HG03135 (cell line): ENCODE measurements around the gene ETHE1.
"Not testable (repeated sequence)": the region's sequence is repeated elsewhere in the genome, so short reads cannot be mapped to it uniquely, and the experiment has no call there.

Experiments used
- ATAC-seq: cut with Tn5 transposase; IDR thresholded peaks from one replicate; pipeline ENCODE4 v1.9.1; 2021; ENCODE audit warnings: mild to moderate bottlenecking, moderate library complexity; ENCODE audit not compliant: unreplicated experiment

The ETHE1 gene

DNA sequence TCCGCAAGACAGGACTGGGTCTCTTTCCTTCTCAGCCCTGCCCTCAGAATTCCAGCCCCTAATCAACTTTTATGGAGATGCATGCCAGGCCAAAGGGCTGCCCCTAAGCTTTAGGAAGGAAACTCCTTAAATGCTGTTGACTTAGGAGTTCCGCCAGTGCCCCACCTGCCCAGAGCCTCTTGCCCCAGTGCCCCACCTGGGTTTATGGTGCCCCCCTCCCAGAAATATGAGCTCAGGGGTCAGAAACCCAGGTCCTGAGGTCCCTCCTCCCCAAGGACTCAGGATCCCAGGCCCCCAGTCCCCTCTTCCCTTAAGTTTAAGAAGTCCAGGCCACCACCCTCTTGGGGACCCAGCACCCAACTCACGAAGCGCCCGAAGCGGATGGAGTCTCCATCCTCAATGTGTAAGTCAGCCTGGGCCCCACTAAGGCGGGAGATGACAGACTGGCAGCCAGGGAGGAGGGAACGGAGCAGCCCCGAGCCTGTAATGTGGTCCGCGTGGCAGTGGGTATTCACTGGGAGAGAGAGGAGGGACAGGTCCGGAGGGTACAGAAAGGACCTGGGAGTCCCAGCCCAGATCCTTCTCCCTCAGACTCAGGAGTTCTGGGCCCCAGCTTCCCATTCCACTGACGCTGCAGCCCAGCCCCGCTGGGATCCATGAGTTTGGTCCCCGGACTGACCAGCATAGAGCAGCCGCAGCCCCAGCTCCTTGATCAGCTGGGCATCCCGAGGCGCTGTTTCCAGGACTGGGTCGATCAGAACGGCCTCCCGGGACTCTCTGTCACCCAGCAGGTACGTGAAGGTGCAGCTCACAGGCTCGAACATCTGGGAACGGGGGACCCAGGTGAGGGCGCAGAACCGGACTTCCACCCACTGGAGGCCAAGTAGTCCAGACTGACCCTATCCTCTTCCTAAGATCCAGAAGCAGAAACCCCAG is 897 bp downstream of the ETHE1 start:
- ATAC-seq = no peak

DNA sequence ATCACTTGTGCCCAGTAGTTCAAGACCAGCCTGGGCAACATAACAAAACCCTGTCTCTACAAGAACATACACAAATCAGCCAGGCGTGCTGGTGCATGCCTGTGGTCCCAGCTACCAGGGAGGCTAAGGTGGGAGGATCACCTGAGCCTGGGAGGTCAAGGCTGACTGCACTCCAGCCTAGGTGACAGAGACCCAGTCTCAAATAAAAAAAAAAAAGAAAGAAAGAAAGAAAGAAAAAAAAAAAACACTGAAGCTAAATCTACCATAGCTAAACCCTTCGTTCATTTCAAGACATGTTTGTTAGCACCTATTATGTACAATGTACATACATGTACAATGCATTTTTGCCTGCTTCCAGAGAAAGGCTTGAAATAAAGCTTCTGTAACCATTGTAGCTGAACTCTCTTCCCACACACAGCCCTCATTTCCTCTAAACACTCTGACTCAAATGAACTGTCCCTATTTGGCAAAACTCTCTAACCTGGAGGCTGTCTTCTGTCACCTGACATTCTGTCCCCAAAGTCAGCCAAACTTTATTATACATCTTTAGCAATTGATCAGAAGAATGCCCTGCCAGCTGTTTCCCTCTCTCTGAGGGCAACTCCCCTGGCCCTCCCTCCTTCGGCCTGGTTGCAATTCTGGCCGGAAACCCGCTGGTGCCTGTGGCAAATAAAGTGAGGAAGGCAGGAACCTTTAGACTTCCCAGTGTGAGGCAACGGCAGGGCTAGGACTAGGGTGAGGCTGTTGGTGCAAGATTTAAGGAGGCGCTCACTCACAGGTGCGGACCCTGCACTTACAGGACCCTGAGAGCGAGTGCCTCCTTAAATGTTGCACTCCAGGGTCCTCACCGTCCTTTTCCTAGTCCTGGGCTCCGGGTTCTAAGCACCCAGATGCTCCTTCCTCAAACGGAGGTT is 1.8 kb downstream of the ETHE1 start:
- ATAC-seq = no peak

DNA sequence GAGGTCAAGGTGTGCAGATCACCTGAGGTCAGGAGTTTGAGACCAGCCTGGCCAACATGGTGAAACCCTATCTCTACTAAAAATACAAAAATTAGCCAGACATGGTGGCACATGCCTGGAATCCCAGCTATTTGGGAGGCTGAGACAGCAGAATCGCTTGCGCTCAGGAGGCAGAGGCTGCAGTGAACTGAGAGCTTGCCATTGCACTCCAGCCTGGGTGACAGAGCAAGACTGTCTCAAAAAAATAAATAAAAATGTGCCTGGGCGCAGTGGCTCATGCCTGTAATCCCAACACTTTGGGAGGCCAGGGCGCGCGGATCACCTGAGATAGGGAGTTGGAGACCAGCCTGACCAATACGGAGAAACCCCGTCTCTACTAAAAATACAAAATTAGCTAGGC is 3.3 kb downstream of the ETHE1 start:
- not testable (repeated sequence) for ATAC-seq

DNA sequence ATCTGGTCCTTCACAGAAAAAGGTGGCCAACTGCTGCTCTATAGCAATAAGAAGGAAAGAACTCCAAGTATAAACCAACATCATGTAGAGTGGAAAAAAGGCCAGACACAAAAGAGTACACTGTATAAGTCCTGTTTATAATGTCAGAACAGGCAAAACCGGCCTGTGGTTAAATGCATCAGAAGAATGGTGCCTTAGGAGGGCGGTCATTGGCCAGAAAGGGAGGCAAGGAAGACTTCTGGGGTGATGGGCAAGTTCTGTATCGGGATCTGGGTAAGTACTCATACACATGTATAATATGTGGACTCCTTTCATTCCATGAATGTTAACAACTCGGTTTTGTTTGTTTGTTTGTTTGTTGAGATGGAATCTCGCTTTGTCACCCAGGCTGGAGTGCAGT is 4.1 kb downstream of the ETHE1 start:
- no peak for ATAC-seq

DNA sequence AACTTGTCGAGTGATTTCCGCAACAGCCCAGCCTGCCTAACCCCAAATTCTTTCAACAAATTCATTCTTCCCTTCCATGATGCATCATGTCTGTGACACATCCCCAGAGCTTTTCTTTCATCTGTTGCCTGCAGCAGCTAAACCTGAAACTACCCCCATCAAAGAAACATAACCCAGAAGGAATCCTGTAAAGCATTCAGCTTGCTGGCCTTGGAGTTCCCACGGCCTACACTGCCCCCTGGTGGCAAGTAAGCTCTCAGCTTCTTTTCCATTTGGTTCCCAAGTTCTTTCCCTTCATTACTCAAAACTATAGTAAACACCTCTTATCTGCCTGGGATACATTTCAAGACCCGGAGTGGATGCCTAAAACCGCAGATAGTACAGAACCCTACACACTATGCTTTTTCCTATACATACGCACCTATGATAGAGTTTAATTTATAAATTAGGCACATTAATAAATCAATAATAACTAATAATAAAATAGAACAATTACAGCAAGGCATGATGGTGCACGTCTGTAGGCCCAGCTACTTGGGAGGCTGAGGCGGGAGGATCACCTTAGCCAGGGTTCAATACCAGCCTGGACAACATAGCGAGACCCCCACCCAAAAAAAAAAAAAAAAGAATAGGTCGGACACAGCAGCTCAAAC is 7.4 kb downstream of the ETHE1 start:
- ATAC-seq = no peak

DNA sequence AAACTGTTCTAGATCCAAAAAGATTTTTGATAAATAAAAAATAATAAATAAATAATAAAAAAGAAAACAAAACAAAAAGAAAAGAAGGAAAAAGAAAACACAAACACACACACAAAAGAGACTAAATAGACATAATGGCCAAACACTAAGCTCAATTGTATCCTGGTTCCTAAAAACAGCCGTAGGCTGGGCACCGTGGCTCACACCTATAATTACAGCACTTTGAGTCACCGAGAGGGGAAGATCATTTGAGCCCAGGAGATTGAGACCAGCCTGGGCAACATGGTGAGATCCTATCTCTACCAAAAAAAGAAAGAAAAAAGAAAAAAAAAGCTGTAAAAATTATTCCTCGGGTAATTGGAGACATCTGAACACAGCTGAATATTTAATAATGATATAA is 8.9 kb downstream of the ETHE1 start:
- no peak for ATAC-seq

DNA sequence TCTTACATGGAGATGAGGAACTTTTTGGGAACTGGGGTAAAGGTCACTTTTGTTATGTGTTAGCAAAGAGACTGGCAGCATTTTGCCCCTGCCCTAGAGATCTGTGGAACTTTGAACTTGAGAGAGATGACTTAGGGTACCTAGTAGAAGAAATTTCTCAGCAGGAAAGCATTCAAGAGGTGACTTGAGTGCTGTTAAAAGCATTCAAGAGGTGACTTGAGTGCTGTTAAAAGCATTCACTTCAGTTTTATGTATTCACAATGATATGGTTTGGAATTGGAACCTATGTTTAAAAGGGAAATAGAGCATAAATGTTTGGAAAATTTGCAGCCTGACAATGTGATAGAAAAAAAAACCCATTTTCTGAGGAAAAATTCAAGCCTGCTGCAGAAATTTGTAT is 14.6 kb downstream of the ETHE1 start:
- ATAC-seq = not testable (repeated sequence)

DNA sequence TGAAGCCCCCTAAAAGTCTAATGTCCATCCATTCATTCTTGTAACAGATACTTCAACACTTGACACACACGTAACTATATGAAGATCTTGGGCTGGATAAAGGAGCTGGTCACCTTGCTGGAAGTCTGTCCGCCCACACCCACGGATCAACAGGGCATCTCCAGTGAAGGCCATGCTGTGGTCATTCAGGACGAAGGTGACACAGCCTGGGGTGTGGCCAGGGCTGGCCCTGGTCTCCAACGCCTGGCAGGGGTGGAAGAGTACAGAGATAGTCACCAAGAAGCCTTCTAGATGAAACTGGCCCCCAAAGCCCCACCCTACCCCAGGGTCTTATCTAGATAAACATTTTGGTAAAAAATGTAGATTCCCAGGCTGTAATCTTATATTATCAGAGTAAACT is 15.7 kb downstream of the ETHE1 start:
- no peak for ATAC-seq

DNA sequence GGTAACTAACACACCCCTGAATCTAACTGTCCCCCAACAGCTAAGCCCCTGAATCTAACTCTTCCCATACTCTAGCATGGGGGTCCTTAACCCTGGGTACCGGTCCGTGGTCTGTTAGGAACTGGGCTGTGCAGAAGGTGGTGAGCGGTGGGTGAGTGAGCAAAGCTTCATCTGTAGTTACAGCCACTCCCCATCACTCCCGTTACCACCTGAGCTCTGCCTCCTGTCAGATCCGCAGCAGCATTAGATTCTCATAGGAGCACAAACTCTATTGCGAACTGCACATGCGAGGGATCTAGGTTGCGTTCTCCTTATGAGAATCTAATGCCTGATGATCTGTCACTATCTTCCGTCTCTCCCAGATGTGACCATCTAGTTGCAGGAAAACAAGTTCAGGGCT is 16.3 kb downstream of the ETHE1 start:
- no peak for ATAC-seq

DNA sequence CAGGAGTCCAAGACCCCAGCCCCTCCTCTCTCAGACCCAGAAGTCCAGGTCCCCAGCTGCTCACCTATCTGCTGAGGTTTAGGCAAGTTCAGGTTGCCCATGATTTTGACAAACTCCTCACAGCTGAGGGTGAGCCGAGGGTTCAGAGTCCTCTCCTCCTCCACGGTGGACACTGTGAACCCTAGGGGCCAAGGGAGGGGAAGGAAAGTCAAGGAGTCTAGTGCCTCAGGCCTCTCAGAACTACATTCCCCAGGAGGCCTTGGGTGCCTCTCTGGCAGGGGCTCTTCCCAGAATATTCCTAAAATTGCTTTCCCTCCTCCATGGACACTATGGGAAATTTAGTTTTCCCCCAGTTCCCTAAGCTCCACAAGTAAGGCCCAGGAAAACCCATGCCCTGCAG is 19.1 kb downstream of the ETHE1 start:
- no peak for ATAC-seq

DNA sequence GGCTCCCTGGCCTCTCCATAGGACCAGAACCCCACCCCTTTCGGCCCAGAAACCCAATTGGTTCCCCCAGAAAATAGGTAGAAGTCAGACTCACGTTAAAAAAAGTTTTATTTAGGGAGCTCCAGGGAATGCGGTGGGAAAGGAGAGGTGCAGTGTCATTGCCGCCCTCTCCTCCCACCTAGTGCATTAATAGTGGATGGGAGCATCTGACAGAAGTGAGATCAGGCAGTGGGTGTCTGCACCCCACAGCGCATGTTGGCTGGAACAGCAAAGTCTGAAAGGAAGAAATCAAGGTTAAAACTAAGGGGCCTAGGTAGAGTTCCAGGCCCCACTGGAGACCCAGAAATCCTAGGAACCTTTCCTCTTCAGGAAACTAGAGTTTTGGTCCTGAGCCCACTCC is 20.4 kb downstream of the ETHE1 start:
- no peak for ATAC-seq

DNA sequence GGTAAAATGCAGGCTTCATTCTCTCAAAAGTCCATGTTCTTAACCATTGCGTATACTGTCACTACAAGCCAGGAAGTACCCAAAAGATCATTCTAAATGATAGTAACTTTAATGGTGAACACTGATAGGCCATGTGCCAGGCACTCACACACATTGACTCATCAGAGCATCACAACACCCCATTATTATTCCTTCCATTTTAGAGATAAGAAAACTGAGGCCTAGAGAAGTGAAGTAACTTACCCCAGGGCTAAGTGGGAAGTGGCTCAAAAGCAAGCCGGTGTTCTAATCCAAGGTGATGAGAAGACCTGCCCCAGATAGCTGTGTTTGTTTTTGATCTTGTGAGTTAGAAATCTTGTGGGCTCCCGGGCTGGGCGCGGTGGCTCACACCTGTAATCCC is 21.1 kb downstream of the ETHE1 start:
- ATAC-seq = no peak

DNA sequence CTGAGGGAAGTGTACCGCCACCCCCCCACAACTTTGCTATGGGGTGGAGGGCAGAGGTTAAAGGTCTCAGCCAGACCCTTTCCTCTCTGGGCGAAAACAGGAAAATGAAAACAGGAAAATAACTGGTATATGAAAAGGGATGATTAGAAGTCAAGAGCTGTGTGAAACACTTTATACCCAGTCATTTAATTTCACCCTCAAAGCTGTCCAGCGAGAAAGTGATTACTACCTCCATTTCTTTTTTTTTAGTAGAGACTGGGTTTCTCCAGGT is 21.9 kb downstream of the ETHE1 start:
- no peak for ATAC-seq

DNA sequence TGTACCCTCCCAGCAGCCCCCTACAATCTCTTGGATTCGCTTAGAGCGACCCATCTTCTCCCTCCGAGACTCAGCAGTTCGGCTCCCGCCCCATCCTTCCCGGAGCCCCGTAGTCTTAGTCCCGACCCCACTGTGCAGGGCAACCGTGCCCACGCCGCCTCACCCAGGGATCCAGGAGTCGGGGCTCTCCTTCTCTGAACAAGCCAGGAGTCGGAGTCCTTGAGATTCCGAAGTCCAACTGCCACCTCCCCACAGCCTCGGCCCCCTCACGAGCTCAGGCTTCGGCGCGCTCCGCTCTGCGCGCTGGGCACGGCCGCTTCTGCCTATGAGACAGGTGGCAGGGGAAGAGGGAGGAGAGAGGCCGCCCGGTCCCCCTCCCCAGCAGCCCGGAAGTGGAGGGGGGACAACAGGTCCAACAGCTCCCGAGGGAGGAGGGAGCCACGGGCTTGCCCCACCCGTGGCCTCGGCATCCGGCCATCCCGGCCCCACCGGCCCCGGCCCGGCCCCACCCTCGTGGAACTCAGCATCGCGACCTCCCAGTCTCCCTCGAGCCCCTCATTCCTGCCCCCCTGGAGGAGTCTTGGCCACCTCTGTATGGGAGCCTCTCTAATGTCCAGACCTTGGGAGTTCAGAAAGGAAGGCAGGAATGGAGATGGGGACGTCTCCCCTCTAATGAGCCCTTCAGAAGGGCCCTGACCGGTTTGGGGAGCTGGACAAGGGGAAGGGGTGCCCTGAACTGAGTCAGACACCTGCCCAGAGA is 22.4 kb downstream of the ETHE1 start, which contains the start of gene PHLDB3:
TSS of gene PHLDB3 (minus strand) at position 321 of the 760 bp plus-strand sequence. CDS start 628 bp downstream, outside the sequence.
- peak; percentile 12 for ATAC-seq

DNA sequence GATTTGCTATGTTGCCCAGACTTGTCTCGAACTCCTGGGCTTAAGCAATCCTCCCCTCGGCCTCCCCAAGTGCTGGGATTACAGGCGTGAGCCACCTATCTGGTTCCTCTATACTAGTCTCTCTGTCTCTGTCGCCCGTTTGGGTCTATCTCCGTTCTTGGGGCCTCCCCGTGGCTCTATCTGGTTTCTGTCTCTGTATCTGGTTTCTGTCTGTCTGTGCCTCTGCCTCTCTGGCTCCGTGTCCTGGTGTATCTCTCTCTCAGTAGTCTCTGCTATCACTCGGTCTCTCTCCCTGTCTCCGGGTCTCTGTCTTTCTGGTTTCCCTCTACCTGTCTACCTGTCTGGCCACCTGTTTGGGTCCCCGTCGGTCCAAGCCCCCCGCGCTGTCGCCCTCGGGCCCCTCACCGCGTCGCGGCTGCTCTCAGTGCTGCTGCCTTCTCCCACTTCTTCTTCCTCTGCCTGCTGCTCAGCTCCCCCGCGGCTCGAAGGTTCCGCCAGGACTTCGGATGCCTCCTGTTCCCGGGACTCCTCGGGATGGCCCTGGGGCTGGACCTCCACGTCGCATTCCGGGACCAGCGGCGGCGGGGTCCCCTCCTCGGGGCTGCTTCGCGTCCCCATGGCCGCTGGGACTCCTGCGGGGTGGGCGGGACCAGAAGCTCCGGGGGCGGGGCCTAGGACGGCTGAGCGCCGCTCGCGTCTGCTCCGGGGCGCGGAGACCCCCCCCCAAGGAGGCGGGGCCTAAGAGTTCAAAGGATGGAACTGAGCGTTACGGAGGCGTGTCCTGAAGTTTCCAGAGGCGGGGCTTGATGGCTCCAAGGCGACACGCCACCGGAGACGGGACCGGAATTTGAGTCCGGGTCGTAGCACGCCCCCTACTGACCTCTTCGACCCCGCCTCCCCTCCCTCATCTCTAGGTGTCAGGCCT is 23.2 kb downstream of the ETHE1 start:
- ATAC-seq = peak; percentile 87

DNA sequence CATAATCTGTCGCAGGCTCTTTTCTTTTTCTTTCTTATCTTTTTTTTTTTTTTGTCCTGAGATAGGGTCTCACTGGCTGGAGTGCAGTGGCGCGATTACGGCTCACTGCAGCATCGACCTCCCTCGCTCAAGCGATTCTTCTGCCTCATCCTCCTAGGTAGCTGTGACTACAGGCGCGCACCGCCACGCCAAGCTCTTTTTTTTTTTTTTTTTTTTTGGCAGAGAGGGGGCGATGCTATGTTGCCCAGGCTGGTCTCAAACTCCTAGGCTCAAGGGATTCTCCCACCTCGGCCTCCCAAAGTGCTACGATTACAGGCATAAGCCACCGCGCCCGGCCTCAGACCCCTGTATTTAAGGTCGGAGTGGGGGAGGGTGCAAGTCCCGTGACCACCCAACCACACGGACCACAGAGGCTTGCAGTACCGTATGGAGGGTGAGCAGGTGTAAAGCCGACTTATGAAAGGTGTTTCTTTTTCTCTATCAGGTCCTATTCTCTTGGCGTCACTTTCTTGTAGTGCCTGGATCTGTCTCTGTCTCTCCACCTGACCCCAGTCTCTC is 24.5 kb downstream of the ETHE1 start:
- ATAC-seq = no peak

DNA sequence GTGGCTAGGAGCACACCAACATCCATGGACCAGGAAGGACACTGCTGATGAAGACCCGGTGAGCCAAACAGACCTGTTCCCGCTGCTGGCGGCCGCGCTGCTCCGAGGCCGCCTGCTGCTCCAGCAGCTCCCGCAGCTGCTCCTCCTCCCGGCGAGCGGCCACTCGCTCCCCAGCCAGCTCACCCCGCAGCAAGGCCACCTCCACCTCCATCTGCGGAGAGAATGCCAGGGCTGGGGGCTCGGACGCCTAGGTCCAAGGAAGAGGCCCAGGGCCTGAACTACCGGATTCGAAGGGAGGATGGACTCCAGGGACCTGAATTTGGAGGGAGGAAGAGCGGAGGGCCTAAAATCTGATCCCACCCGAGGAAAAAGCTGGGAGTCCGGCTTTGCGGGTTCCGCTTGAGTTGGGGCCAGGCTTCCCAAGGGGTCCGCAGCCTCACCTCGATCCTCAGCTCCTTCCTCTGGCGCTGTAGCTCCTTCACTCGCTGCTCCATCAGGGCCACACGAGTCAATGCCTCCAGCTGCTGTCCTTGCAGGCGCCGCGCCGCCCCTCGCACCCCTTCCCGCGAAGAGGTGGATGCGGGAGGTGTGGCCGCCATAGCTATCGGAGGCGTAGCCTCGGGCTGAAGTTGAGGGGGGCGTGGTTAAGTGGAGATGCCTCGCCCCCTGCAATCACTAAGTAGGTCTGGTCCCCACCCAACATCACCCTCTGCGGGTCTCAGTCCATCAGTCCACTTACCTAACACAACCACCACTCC is 25.2 kb downstream of the ETHE1 start:
- ATAC-seq = no peak

DNA sequence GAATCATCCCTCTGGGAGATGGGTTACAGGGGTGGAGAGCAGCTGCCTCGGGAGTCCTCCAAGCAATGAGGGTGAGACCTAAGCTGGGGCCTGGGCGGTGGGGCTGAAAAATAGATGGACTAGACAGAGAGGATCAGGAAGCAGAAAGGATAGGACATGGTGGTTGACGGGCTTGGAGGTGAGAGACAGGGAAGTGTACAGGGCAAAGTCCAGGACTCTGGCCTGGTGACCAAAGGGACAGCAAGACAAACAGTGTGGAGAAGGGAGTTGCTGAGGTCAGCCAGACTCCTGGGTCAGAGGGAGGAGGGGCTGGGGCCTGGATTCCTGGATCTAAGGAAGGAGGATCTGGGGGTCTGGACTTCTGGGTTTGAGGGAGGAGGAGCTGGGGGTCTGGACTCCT is 28.0 kb downstream of the ETHE1 start:
- ATAC-seq = no peak
